C1 segment of cervical spinal cord (tissue), 14 donors: ENCODE results near the gene DNAI4.
A peak's percentile ranks its signal among the peaks of the same experiment; 100 is the strongest.
"Not testable (repeated sequence)": the region's sequence is repeated elsewhere in the genome, so short reads cannot be mapped to it uniquely, and the experiment has no call there.

Experiments used
- DNase-seq, 14 donors: peaks; one replicate each; lab custom pipeline; 2025; lab: John Stamatoyannopoulos, UW

Gene DNAI4

GRCh38 chr1:66929999-66930822 lies 5.6 kb upstream of the DNAI4 start:
- peak; percentile 55 to 98 (median 92) for DNase-seq

- DNase-seq, result no peak
These were observed 5.0 kb upstream of the DNAI4 start for GRCh38 chr1:66929691-66929998.

GRCh38 chr1:66929146-66929688 lies 4.6 kb upstream of the DNAI4 start:
- peak in 1 of 14 donors; percentile 56 for DNase-seq

- DNase-seq, result no peak
These were observed 2.9 kb upstream of the DNAI4 start for GRCh38 chr1:66927528-66927927.

- peak in 2 of 14 donors; percentile 4 to 44 for DNase-seq
These were observed 1.3 kb upstream of the DNAI4 start for GRCh38 chr1:66925944-66926343.

- DNase-seq, result no peak
These were observed 878 bp upstream of the DNAI4 start for GRCh38 chr1:66925558-66925910.

- no peak for DNase-seq
These were observed 4.1 kb downstream of the DNAI4 start for GRCh38 chr1:66920543-66920942.

GRCh38 chr1:66919828-66920227 lies 4.8 kb downstream of the DNAI4 start:
- no peak for DNase-seq

- no peak for DNase-seq
These were observed 5.6 kb downstream of the DNAI4 start for GRCh38 chr1:66919063-66919462.

GRCh38 chr1:66917476-66917875 lies 7.2 kb downstream of the DNAI4 start:
- no peak for DNase-seq

- DNase-seq, result no peak
These were observed 8.3 kb downstream of the DNAI4 start for GRCh38 chr1:66916320-66916719.

- not testable (repeated sequence) for DNase-seq
These were observed 9.5 kb downstream of the DNAI4 start for GRCh38 chr1:66915203-66915602.

- DNase-seq, result no peak
These were observed 30.9 kb downstream of the DNAI4 start for GRCh38 chr1:66893712-66894111.

GRCh38 chr1:66890621-66891020 lies 34.0 kb downstream of the DNAI4 start:
- no peak for DNase-seq

GRCh38 chr1:66889030-66889429 lies 35.6 kb downstream of the DNAI4 start:
- DNase-seq, result no peak

- DNase-seq, result no peak
These were observed 48.0 kb downstream of the DNAI4 start for GRCh38 chr1:66876664-66877063.

- DNase-seq, result no peak
These were observed 51.5 kb downstream of the DNAI4 start for GRCh38 chr1:66873111-66873510.

GRCh38 chr1:66872024-66872423 lies 52.6 kb downstream of the DNAI4 start:
- not testable (repeated sequence) for DNase-seq

GRCh38 chr1:66867501-66867900 lies 57.2 kb downstream of the DNAI4 start:
- no peak for DNase-seq

GRCh38 chr1:66860529-66860928 lies 64.1 kb downstream of the DNAI4 start:
- DNase-seq, result no peak

- DNase-seq, result no peak
These were observed 71.3 kb downstream of the DNAI4 start for GRCh38 chr1:66853379-66853778.

GRCh38 chr1:66852870-66853269 lies 71.8 kb downstream of the DNAI4 start:
- DNase-seq, result no peak

GRCh38 chr1:66850989-66851388 lies 73.7 kb downstream of the DNAI4 start:
- DNase-seq, result no peak

GRCh38 chr1:66848193-66848592 lies 76.5 kb downstream of the DNAI4 start:
- DNase-seq, result no peak
